A673 (cell line): ENCODE data around the gene IVNS1ABP.

Experiments
- EZH2 ChIP-seq: fragments of 200-600 bp; sonication (generic); IDR thresholded peaks from 2 replicates; pipeline ENCODE4 v1.6.1; 2017; ENCODE audit warnings: borderline replicate concordance, low read depth, mild to moderate bottlenecking, mixed read lengths, antibody characterized with exemption, low read length; ENCODE audit not compliant: poor library complexity, severe bottlenecking
- TF ChIP-seq, protein P1 (sequence below): fragments of 300-800, 200-600 bp; sonication (generic); conservative IDR thresholded peaks from 2 replicates; pipeline ENCODE4 v1.5.1; 2017; ENCODE audit warnings: low read depth, mild to moderate bottlenecking, antibody characterized with exemption, low read length, moderate library complexity, mixed read lengths

DNA sequence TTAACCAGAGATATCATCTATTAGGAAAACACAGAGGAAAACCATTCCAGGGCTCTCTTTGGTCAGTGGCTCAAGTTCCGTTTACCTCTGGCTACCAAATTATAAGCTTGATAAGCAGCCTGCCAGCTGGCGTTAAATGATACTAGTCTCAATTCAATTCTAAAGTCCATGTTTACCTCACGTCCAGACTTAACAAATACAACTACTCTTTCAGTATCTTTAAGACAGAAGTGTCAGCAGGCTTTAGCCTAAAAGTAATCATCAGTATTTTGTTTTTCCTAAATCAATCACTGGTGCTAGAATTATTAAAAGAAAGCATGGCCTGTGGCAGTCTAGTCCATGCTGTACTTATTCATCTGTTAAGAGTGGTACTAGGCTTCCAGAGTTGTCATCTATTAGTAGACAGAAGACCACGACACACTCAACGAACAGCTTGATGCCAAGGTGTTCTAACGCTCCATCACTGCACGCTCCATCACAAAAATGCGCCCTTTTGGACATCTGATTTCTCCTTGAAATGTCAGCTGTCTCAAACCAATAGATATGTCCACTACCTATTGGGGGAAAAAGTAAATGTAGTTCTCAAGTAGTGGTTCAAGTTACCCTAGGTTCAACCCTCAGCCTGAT, 1.5 kb downstream of the IVNS1ABP start:
- TF ChIP-seq, protein P1, sequence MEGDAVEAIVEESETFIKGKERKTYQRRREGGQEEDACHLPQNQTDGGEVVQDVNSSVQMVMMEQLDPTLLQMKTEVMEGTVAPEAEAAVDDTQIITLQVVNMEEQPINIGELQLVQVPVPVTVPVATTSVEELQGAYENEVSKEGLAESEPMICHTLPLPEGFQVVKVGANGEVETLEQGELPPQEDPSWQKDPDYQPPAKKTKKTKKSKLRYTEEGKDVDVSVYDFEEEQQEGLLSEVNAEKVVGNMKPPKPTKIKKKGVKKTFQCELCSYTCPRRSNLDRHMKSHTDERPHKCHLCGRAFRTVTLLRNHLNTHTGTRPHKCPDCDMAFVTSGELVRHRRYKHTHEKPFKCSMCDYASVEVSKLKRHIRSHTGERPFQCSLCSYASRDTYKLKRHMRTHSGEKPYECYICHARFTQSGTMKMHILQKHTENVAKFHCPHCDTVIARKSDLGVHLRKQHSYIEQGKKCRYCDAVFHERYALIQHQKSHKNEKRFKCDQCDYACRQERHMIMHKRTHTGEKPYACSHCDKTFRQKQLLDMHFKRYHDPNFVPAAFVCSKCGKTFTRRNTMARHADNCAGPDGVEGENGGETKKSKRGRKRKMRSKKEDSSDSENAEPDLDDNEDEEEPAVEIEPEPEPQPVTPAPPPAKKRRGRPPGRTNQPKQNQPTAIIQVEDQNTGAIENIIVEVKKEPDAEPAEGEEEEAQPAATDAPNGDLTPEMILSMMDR, result no peak
- TF ChIP-seq EZH2, result no peak
